Stimulated activated memory B cell treated with anti-CD40 and anti-IgM and Interleukin-4, amounts not matched to agents 10 μg/mL and 1 μg/mL and 100 μg/mL, for 72 hours (primary cell): ENCODE measurements around the gene PBX2.
"Not testable (repeated sequence)": the region's sequence is repeated elsewhere in the genome, so short reads cannot be mapped to it uniquely, and the experiment has no call there.

Experiments used
- ATAC-seq: fragments of 150-1000 bp; cut with Tn5 transposase; 2 replicates; pipeline ENCODE4 v1.10.0; 2021
- H3K27ac Mint-ChIP-seq: one replicate; pipeline ENCODE4 v1.8.0; 2022; ENCODE audit warnings: mild to moderate bottlenecking, mixed read lengths
- H3K27me3 Mint-ChIP-seq: one replicate; pipeline ENCODE4 v1.8.0; 2022; ENCODE audit warnings: mixed read lengths
- H3K36me3 Mint-ChIP-seq: one replicate; pipeline ENCODE4 v1.8.0; 2022; ENCODE audit warnings: mixed read lengths
- H3K4me1 Mint-ChIP-seq: one replicate; pipeline ENCODE4 v1.8.0; 2022; ENCODE audit warnings: mixed read lengths
- H3K4me3 Mint-ChIP-seq: one replicate; pipeline ENCODE4 v1.8.0; 2022; ENCODE audit warnings: mild to moderate bottlenecking, moderate library complexity, mixed read lengths
- H3K9me3 Mint-ChIP-seq: one replicate; pipeline ENCODE4 v1.8.0; 2022; ENCODE audit warnings: mixed read lengths

The PBX2 gene

DNA sequence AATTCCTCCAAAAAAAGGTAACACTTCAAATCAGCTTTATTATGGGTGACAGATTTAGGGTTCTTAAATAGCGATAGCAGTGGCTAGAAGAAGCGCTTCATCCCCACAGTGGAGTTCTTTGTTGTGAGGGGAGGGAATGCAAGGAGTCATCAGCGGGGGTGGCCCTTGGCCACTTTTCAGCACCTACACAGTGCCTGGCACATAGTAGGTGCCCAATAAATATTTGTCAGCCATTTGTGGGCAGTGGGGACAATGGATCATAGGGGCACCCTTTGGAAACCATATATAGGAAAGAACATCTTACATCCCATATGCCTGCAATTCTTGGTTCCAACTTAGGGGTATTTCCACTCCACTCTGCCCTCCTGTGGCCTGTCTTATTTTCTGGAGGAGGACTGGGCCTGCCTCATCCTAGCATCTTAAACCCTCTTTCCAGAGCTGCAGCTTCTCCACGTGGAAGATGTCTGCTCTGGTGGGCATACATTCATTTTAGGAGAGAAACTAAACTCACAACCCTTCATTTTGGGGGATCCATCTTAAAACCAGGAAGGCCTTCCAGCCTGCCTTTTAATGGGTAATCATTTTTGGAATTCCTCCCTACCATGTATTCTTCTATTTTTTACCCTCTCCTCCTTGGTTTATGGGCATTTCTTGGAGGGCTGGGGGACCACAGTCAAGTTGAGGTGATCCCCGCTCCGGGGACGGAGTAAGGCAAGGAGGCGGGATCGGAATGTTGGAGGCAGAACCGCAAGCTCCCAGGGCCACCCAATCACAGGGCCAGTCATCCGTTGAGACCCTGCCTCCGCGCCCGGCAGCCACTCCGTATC is 5.0 kb upstream of the PBX2 start:
- Mint-ChIP-seq H3K27me3 (no peaks in the 10 kb centered on the region), H3K4me3 (peak overlapping the region; percentile 98), H3K9me3 (no peaks in the 10 kb centered on the region), H3K4me1 (peaks cover 48% of the 10 kb centered on the region), H3K27ac (peak overlapping the region; percentile 98), H3K36me3 (peaks cover 13% of the 10 kb centered on the region)
- no peak for ATAC-seq

DNA sequence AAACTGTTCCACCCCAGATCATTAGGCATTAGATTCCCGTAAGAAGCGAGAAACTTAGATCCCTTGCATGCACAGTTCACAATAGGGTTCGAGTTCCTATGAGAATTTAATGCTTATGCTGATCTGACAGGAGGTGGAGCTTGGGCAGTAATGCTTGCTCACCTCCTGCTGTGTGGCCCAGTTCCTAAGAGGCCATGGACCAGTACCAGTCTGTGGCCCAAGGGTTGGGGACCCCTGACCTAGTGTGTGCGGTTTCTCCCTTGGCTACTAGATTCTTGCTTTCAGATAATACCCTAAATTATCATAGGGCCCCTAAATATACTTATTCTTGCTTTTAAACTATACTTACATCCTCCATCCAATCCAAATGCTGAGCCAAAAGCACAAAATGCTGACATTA is 4.4 kb upstream of the PBX2 start:
- Mint-ChIP-seq H3K9me3 (no peaks in the 10 kb centered on the region), H3K27ac (peak overlapping the region; percentile 98), H3K27me3 (no peaks in the 10 kb centered on the region), H3K4me1 (peaks cover 49% of the 10 kb centered on the region), H3K4me3 (peak overlapping the region; percentile 98), H3K36me3 (peaks cover 13% of the 10 kb centered on the region)
- ATAC-seq = no peak

GRCh38 chr6:32193096-32193495 is 3.1 kb upstream of the PBX2 start:
- peak overlapping the region; percentile 85 for H3K4me3 Mint-ChIP-seq
- H3K27ac Mint-ChIP-seq = peak overlapping the region; percentile 92
- peaks cover 22% of the 10 kb centered on the region for H3K36me3 Mint-ChIP-seq
- not testable (repeated sequence) for H3K27me3 Mint-ChIP-seq, H3K9me3 Mint-ChIP-seq, ATAC-seq
- H3K4me1 Mint-ChIP-seq = peaks cover 61% of the 10 kb centered on the region

DNA sequence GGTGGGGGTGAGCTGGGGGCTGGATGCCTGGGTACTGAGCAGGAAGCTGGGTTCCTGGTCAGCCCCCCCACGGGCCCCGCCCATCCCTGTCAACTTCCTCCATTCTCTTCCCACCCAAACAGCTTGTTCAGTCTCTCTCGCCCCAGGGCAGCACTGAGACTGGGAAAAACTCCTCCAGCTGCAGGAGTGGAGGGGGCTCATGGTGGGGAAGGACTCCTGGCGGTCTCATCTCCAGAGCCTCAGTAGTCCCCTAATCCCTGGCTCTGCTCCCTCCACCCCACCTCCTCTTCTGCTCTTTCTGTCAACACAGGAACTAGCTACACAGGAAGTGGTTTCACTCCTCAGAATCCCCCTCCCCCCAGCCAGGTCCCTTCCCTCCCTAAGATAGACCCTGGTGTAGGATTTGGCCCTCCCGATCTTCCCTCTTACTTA is 2.6 kb upstream of the PBX2 start, which contains the start of gene GPSM3:
GPSM3 (minus strand) TSS at position 36 of the 432 bp plus-strand sequence. CDS start 130 bp downstream, outside the sequence.
- Mint-ChIP-seq H3K9me3 (no peaks in the 10 kb centered on the region), H3K27me3 (no peaks in the 10 kb centered on the region), H3K27ac (peak within 1 kb of the TSS; percentile 92), H3K4me3 (peak within 1 kb of the TSS; percentile 85), H3K4me1 (peaks cover 65% of the 10 kb centered on the region), H3K36me3 (peaks cover 25% of the 10 kb centered on the region)
- no peak for ATAC-seq

DNA sequence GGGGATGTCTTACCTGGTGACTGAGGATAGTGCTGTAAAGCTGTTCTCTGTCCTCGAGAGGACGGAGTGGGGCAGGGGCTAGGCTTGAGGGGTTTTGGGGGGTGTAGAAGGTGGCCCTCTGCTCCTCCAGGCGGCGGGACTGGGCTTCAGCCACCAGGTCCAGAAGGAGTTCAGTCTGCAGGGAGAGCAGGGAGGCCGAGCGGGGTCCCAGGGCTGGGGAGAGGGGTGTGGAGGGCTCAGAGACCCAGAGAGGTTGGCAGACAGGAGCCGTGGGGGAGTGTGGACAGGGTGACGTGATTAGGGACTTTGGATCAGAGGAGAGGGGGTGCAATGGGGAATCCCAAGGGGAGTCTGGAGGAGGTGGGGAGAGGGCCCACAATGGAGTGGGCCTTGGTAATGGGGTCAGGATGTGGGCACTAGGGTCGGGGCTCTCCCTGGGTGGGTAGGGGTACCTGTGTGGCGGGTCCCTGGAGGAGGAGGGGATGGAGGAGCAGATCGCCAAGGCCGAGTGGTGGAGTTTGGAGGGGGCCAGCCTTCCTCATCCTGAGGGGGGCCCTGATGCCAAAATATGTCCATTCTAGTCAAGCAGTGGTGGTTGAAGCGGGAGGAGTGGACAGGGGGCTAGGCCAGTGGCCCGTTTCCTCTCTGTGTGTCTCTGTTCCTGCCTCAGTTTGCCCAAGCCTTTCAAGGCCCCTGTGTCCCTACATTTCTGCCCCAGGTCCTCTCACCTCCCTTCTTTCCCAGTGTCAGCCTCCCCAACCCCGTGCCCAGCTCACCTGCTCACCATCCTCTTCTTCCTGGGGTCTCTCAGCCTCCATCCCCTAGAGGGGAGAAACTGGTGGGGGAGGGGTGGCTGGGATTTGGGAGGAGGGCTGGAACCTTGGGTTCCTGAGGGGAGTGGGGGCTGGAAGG is 1.9 kb upstream of the PBX2 start:
- no peaks in the 10 kb centered on the region for H3K27me3 Mint-ChIP-seq
- peak overlapping the region; percentile 85 for H3K4me3 Mint-ChIP-seq
- peak overlapping the region; percentile 92 for H3K27ac Mint-ChIP-seq
- no peak for ATAC-seq
- no peaks in the 10 kb centered on the region for H3K9me3 Mint-ChIP-seq
- H3K4me1 Mint-ChIP-seq = peaks cover 66% of the 10 kb centered on the region
- H3K36me3 Mint-ChIP-seq = peaks cover 32% of the 10 kb centered on the region

GRCh38 chr6:32190911-32191677 is 1.1 kb upstream of the PBX2 start:
- Mint-ChIP-seq H3K36me3 (peaks cover 40% of the 10 kb centered on the region), H3K4me3 (peak overlapping the region; percentile 85), H3K27ac (peak overlapping the region; percentile 92), H3K4me1 (peaks cover 69% of the 10 kb centered on the region), H3K27me3 (no peaks in the 10 kb centered on the region), H3K9me3 (no peaks in the 10 kb centered on the region)
- ATAC-seq = no peak

DNA sequence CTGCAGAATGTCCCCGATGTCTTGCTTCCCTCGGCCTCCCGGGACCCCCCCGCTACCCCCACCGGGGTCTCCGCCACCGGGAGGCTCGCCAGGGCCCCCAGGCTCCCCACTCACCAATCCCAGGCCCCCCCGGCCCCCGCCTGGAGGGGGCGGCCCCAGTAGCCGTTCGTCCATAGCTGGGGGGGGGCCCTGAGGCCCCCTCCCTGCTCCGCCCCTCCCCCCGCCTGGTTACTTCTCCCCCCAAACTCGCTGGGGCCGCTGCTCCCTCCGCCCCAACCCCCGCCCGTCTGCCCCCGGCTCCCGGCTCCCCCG is 304 bp downstream of the PBX2 start:
- H3K36me3 Mint-ChIP-seq = peaks cover 47% of the 10 kb centered on the region
- H3K9me3 Mint-ChIP-seq = no peaks in the 10 kb centered on the region
- ATAC-seq = peak; percentile 49
- peak overlapping the region; percentile 92 for H3K27ac Mint-ChIP-seq
- peaks cover 69% of the 10 kb centered on the region for H3K4me1 Mint-ChIP-seq
- no peaks in the 10 kb centered on the region for H3K27me3 Mint-ChIP-seq
- peak overlapping the region; percentile 85 for H3K4me3 Mint-ChIP-seq

DNA sequence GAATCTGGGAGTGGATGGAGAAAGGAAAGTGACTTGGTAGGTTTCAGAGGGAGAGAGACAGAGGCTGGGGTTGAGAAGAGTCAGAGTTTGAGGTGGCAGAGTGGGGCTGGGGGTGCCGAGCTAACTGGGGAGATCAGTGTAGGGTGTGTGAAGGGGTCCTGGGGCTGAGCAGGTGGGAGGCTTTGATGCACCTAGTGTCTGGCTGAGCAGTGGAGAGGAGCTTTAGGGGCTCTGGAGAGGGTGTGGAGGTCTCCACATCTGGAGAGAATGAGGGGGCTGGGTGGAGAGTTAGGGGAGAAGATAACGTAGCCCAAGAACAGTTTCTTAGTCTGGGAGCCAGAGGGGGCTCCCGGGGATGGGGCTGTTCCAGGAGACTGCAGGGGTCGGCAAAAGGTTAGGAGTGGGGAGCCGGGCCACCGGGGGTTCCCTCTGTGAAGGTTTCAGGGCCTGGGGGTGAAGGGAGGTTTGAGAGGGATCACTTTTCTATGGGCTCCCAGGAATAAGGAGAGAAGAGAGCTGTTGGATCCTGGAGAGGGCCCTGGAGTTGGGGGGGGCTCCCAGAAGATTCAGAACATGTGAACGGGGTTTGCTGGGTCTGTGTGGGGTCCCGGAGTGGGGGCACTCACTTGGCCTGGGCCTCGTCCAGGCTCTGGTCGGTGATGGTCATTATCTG is 797 bp downstream of the PBX2 start:
- ATAC-seq = no peak
- Mint-ChIP-seq H3K4me3 (peak overlapping the region; percentile 85), H3K36me3 (peaks cover 47% of the 10 kb centered on the region), H3K27me3 (no peaks in the 10 kb centered on the region), H3K9me3 (no peaks in the 10 kb centered on the region), H3K27ac (peak overlapping the region; percentile 92), H3K4me1 (peaks cover 65% of the 10 kb centered on the region)

DNA sequence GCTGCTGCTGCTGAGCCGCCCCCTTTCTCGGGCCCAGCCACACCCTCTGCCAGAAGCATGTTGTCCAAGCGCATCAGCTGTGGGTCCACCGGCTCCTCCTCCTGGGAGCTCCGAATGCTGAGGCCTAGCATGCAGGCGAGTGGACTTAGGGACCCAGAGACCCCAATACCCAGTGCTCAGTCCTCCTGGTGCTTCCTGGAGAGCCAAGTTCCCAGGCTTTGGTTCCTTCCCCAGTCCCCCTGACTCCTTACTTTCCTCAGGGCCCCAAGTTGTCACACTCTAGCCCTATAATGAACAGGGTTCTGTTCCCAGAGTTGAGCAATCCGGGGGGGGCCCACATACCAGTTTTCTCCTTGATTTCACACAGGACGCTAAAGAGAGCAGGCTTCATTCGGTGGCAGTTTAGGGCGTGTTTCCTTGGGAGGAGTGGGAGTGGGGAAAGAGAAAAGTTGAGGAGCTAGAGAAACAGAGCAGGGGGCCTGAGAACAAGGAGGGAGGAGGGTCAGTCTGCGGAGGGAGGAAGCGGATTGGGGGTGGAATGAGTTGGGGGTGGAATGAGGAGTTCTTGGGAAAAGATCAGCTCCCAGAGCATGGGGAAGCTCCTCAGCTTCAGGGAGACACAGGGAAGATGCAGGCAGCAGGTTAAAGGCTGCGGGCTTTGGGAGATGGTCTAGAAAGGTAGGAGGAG is 1.5 kb downstream of the PBX2 start:
- Mint-ChIP-seq H3K9me3 (no peaks in the 10 kb centered on the region), H3K36me3 (peaks cover 47% of the 10 kb centered on the region), H3K4me1 (peaks cover 59% of the 10 kb centered on the region), H3K4me3 (peak overlapping the region; percentile 85), H3K27ac (peak overlapping the region; percentile 92), H3K27me3 (no peaks in the 10 kb centered on the region)
- ATAC-seq = no peak

DNA sequence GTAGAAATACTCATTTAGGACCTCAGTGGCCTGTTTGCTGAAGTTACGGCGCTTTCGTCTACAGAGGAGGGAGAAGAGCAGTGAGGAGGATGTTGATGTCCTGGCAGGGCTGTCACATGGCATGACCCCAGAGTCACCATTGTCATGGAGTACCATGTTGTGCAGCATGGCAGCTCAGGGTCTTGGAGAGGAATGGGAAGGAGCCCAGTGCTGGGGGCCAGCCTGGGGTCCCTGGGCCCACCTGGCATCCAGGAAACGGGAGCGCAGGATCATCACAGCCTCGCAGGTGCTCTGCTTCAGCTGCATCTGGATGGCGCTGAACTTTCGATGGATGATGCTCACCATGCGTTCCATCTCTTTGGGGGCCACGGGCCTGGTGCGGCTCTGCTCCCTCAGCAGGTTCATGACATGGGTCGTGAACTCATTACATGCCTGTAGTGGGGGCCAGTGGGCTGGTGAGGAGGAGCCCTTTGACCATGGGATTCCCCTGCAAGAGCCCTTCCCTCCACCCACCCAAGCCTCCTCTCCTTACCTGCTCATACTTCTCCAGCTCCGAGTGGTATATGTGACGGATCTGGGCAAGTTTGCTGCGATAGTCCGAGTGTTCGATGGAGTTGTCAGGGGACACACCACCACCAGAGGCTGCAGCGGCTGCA is 2.1 kb downstream of the PBX2 start:
- Mint-ChIP-seq H3K36me3 (peaks cover 48% of the 10 kb centered on the region), H3K4me1 (peaks cover 53% of the 10 kb centered on the region), H3K27ac (peak overlapping the region; percentile 92), H3K4me3 (peak overlapping the region; percentile 11)
- not testable (repeated sequence) for H3K9me3 Mint-ChIP-seq, ATAC-seq, H3K27me3 Mint-ChIP-seq

DNA sequence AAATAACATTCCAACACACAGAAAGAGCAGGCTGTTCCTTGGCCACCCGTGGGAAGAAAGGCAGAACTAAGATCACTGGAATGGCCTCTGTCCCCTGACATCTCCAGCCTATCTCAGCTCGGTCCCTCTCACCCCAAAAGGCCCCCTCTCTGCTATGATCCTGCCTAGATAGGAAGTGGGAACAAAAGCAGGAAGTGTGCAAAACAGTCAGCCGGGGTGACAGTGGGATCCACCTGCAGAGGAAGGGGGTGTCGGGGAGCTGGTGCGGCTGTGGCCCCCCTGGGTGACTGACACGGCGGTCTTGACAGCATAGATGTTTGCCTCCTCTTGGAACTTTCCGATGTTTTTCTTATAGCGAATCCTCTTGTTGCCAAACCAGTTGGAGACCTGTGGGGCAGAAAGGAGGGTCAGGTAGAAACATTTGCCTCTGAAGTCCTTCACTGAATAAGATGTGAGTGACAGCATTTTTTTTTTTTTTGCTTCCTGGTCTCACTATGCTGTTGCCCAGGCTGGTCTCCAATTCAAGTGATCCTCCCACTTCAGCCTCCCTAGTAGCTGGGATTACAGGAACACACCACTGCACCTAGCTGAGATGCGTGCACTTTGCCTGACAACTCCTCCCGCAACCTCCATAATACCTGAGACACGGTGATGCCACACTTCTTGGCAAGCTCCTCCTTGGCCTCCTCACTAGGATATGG is 2.8 kb downstream of the PBX2 start:
- no peak for ATAC-seq
- Mint-ChIP-seq H3K9me3 (no peaks in the 10 kb centered on the region), H3K4me3 (peak overlapping the region; percentile 11), H3K27ac (peak overlapping the region; percentile 92), H3K27me3 (no peaks in the 10 kb centered on the region), H3K36me3 (peaks cover 53% of the 10 kb centered on the region), H3K4me1 (peaks cover 55% of the 10 kb centered on the region)

DNA sequence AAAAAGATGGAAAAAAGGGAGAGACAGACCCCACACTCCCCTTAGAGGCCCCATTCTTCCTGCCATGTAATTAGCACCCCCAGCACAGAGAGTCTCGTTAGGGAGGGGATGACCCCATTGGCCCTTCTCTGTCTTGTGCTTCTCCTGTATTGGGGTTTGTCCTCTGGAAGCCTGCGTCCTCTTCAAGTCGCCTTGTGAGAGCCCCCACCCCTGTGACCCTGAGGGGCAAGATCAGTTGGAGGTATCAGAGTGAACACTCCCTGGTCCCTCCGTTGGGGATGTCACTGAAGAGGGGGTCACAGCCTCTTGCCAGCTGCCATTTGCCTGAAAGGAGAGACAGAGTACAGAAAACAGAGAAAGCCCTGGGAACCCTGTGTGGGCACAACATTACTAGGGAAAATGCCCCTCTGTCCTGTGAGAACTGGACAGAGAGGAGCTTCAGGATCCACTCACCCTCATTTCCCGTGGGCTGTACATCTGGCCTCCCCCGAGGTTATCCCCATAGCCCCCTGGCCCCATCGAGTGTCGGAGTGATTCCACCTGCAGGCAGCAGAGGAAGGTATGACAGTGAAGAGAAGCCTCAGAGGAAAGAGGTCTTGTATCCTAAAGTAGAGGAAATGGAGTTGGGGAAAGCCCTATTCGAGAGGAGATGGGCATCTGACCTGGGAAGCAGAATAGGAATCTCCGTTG is 3.7 kb downstream of the PBX2 start:
- Mint-ChIP-seq H3K4me3 (peak overlapping the region; percentile 10), H3K36me3 (peaks cover 49% of the 10 kb centered on the region), H3K27ac (peak overlapping the region; percentile 92), H3K4me1 (peaks cover 53% of the 10 kb centered on the region)
- not testable (repeated sequence) for ATAC-seq, H3K9me3 Mint-ChIP-seq, H3K27me3 Mint-ChIP-seq

GRCh38 chr6:32185681-32186131 is 4.3 kb downstream of the PBX2 start:
- H3K4me1 Mint-ChIP-seq = peaks cover 53% of the 10 kb centered on the region
- peak overlapping the region; percentile 10 for H3K4me3 Mint-ChIP-seq
- ATAC-seq = peak; percentile 53
- H3K27ac Mint-ChIP-seq = peak overlapping the region; percentile 92
- H3K36me3 Mint-ChIP-seq = peaks cover 47% of the 10 kb centered on the region
- H3K9me3 Mint-ChIP-seq, H3K27me3 Mint-ChIP-seq: not testable (repeated sequence)
